Stimulated activated CD4-positive, alpha-beta T cell treated with anti-CD3 and anti-CD28 coated beads, Interleukin-1b, Interleukin-23, amount 100 ng/mL, for 4 hours (primary cell): ENCODE results near the gene UTS2R.

Experiments used
- DNase-seq, 2 donors: peaks; one replicate each; pipeline ENCODE4 v3.0.0-alpha.2; 2020; ENCODE audit warnings: low read depth in 2 of 2

Gene UTS2R

GRCh38 chr17:82389379-82389778 lies 17.8 kb downstream of the UTS2R start:
- DNase-seq, result no peak

- no peak for DNase-seq
Observed at GRCh38 chr17:82390015-82390859, 18.7 kb downstream of the UTS2R start.

- no peak for DNase-seq
Observed at GRCh38 chr17:82390860-82391435, 19.4 kb downstream of the UTS2R start.

DNA sequence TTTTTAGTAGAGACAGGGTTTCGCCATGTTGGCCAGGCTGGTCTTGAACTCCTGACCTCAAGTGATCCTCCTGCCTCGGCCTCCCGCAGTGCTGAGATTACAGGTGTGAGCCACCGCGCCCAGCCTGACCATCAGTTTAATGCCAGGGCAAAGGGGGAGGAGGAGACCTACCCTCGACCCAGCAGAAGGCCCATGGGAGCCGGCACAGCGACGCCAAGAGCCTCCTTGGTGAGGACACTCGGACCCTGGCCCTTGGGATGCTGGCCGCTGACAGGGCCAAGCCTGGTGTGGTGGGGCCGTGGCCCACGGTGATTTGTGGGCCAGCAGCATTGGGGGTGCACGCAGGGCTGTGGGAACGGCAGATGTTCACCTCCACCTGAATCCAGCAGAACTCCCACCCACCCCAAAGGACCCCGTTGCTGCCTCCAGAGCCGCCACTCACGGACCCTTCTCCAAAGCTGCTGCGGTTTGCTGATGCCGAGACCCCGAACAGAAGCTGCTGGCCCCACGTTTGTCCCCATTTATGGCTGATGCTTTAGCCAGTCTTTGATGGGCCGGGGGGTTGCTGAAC lies 20.0 kb downstream of the UTS2R start:
- no peak for DNase-seq

DNA sequence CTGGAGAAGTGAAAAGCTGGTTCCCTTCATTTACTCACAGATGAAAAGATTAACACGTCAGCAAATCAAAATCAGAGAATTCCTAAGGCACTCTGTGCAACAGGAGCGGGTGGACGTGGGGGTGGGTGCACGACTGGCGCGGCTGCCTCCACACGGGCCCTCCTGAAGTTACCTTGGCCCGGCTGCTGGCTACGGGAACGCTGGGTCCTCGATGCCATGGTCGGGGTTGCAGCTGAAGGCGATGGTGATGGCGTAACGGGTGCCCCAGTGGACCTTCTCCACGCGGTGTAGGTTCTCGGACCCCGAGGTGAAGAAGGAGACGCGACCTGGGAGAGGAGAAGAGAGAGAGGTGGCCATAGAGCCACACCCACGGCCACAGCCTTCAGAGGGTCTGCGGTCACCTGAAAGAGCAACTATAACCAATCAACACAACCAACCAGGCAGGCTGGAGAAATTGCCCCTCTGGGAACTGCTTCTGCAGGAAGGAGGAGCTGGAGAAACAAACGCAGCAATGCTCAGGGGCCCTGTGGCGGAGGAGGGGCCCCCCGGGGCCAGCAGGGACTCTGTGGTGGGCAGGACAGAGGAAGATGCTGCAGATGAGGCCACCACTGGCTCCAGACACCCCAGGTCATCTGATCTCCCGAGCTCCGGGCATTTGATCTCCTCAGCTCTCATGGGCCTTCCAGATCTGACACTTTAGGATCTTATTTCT lies 20.8 kb downstream of the UTS2R start:
- no peak for DNase-seq

DNA sequence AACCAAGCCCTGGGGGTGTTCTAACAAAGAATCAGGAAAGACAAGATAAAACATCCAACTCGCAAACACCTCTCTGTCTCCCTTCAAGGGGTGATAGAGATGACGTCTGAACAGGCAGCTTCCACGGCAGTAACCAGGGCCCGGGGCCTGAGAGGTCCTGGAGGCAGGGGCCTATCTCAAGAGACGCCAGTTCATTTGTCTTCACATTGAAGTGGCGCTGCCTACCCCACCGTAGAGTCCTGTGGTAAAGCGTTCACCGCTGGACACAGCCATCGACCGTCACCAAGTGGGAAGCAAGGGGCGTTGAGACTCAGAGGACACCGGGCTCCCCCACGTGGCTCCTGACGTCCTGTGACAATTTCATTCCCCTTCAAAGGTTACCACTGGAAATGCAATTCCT lies 21.4 kb downstream of the UTS2R start:
- no peak for DNase-seq

DNA sequence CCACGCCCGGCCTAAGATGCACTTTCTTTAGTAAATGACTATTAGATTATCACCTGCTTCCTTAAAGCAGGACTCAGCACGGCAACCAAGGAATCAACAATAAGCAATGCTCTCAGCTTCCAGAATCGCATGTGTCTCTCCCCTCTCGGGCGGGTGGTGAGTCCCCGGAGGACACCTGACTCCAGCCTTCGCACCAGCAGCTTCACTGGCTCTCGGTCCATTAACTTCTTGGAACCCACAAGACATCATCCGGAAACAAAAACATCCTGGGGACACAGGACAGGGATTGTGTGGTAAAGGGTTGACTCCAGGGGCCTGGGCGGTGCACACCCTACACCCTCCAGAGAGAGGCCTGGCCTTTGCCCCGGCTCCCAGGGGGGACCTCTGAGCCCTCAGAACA lies 22.7 kb downstream of the UTS2R start:
- DNase-seq, result no peak

DNA sequence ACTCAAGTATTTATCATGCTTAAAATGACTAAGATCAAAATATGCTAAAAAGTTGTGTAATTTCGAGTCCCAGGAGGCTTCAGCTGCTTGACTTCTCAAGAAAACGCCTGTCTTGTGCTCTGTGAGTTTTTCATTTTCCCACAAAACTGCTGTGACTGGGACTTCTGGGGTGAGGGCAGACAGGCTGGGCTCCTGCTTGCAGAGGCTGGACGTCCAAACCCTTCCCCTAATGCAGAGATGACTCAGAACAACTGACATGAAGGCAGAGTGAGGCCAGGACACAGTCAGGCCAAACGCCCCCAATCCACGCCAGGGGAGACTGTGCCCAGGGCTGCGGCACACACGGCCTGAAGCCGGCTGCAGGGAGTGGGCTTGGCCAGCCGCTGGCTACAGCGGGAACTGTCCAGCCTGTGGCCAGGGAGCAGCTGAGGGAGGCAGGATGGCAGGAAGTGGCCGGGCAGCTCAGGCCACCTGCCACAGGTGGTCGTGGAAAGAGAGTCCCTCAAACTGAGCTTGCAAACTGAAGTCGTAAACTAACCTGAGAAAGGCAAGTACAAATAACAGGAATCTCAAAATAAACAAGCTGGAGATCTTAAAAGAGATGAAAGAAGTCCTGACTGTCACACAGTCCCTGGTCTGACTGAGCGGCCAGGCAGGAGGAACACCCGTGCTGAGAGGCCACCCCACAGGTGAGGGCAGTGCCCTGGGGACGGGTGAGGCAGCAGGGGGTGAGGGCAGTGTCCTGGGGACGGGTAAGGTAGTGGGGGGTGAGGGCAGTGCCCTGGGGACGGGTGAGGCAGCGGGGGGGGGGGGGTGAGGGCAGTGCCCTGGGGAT lies 25.3 kb downstream of the UTS2R start:
- no peak for DNase-seq

DNA sequence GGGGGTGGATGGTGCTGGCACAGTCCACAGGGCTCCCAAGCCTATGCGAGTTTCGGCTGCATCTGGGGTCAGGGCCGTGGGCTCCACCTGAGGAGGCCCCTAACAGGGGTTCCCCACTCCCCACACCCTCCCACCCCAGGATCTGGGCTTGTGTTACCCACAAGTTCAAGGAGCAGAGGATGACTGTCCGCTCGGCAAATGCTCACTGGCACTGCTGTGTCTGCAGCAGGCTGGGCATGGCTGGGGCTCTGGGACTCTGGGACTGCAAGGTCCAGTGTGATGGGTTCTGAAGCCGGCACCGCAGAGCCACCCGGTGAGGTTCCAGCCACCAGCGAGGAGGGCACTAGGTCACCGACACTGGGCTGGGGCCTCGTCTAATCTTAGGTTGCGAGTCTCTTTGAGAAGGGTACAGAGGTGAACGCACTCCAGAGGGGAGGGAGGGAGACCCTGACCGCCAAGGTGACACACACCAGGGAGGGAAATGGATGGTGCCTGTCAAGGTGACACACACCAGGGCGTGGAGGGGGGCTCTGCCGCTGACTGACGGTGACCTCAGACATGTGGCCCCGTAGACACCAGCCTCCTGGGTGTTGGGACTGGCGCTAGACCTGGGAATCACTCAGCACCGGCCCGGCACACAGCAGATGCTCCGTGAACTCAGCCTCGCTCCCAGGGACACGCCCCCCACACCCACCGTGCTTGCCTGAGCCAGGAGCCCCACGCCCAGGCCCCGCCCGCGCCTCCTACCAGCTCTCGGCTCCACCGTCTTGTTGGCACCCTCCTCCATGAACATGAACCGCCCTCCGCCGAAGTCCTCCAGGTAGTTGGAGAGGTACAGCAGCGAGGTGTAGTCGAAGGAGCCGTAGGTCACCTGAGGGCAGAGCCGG lies 26.1 kb downstream of the UTS2R start:
- DNase-seq, result no peak

DNA sequence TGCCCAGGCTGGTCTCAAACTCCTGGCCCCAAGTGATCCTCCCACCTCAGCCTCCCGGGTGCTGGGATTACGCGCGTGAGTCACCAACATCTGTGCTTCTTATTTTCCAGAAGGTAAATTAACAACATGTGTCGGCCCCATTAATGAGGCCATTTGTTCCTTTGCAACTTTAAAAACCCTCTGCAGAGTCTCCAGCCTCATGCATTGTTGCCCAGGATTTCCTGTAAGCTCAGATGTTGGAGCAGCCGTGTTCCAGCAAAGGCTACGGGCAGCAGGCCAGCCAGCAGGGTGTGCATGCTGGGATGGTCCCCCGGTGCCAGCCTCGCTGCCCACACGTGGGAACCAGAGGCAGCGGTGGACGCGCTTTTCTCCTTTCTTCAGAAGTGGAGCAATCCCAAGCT lies 27.5 kb downstream of the UTS2R start:
- no peak for DNase-seq

DNA sequence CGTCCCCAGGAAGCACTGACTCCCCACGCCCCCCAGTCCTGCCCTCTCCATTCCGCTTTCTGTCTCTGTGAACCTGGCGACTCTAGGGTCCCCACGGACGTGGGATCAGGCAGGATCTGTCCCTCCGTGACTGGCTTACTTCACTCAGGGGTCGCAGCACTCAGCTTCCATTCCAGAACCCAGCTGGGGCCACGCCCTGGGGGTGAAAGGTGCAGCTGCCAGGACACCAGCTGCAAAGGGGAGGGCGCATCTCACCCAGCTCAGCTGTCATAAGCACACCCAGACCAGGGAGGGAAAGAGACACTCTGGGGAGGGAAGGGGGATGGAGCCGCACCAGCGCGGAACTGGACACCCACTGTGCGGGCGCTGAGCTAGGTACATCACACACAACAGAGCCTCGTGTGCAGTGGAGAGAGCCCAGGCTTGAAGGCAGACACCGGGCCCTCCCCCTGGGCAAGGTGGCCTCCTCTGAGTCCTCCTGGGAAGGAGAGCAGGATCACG lies 28.1 kb downstream of the UTS2R start:
- DNase-seq, result no peak

- no peak for DNase-seq
Observed at GRCh38 chr17:82400206-82400605, 28.6 kb downstream of the UTS2R start.

DNA sequence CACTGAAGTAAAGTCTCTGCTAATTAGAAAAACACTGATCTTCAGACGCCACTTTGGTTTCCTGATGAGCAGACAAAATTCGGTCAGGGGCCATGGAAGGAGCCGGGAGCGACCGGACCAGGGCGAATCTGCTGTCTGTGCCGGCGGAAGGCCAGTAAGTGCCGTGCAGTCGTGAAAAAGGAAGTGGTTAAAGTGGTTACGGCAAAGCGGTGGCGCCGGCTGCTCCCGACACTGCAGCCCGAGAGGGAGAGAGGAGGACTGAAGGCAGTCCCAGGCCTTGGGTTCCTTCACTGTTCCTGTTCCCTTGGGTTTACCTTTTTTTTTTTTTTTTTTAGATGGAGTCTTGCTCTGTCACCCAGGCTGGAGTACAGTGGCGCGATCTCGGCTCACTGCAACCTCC lies 29.3 kb downstream of the UTS2R start:
- DNase-seq, result peak; percentile 16 to 34

DNA sequence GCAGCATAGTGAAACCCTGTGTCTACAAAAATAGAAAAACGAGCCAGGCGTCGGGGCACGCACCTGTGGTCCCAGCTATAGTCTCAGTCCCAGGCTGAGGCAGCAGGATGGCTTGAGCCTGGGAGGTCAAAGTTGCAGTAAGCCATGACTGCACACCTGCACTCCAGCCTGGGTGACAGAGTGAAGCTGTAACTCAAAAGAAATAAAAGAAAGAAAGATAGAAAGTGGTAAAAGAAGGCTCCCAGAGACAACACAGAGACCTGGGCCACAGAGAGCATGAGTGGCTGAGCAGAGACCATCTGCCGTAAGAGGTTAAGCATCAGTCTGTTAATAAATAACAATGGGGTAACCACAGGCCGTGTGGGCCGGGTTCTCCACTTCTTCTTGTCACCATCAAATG lies 31.3 kb downstream of the UTS2R start:
- DNase-seq, result no peak

DNA sequence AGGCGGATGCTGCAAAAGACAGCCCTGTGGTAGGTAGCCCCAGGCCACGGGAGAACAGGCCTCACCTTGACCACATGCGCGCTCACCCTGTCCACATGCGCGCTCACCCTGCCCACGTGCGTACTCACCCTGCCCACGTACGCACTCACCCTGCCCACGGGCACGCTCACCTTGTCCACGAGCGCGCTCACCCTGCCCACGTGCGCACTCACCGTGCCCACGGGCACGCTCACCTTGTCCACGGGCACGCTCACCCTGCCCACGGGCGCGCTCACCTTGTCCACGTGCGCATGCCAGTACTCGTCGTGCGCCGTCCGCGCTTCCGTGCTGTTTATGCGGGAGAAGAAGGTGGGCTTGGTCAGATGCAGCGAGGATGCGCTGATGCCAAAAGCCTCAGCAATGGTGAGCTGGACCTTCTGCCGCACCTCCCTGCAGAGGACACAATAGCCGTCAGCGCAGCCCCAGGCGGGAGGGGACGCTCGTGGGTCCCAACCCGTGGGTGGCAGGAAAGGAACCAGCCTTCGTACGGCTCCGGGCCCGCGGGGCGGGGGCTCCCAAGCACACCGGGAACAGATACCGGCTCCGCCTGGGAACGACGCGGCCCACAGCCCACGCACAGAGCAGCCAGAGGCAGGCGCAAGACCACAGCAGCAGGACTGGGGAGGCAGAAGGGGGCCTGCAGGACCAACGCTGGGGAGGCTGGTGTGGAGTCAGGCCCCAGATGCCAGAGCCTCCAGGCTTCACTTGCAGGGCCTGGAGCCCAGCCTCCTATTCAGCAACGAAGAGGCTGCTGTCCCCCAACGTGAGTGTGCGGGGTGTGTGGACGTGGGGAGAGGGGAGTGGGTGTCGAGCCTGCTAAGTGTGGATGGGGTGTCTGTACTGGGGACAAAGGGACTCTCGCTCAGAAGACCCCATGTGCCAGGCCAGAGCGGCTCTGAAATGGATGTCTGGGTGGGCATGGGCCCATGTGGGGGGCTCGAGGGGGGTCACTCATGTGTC lies 32.4 kb downstream of the UTS2R start:
- no peak for DNase-seq

- DNase-seq, result no peak
Observed at GRCh38 chr17:82405051-82405450, 33.5 kb downstream of the UTS2R start.

GRCh38 chr17:82406131-82406671 lies 34.6 kb downstream of the UTS2R start:
- no peak for DNase-seq

- no peak for DNase-seq
Observed at GRCh38 chr17:82407255-82407654, 35.7 kb downstream of the UTS2R start.
